GM21786 (cell line): ENCODE measurements around the gene NTF3.

Experiments used
- ATAC-seq: cut with Tn5 transposase; IDR thresholded peaks from one replicate; pipeline ENCODE4 v1.9.1; 2021; ENCODE audit not compliant: unreplicated experiment

NTF3 gene

DNA sequence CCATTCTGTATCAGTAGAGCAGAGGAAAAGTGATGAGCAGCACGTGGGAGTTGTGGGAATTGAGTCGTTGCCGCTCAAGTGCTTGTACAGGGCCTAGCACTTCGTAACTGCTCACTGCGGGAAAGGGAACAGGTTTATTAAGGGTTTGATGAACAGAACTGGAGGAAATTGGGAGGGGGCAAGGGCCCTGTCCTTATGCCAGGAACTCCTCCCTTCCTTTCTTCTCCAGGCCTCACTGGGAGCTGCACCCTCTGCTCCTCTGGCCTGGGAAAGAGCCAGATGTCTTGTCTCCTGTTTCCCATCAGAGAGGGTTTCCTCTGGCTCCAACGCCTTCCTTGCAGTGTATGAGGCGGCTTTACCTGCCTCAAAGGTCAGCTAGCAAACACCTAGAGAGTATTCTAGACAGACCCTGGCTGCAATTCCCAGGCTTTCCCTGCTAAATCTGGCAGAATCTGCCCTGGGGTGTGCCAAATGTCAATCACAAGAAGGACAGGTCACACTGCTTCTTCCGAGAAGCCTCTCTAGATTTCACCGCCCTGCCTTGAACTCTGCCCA is 78.4 kb downstream of the NTF3 start:
- ATAC-seq: no peak

DNA sequence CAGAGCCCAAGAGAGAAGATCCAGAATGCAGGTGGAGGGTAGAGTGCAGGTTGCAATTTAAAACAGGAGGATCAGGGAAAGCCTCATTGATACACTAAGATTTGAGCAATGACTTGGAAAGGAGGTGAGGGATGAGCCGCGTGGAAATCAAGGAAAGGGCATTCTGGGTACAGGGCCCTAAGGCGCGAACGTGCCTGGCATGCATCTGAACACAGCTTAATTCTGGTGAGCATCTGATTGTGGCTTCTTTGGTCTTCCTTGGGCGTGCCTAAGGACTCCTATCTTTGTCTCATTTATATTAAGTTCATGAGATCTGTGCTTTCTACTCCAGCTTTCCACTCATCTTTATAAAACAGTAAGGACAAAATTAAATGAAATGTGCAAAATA is 79.3 kb downstream of the NTF3 start:
- no peak for ATAC-seq

DNA sequence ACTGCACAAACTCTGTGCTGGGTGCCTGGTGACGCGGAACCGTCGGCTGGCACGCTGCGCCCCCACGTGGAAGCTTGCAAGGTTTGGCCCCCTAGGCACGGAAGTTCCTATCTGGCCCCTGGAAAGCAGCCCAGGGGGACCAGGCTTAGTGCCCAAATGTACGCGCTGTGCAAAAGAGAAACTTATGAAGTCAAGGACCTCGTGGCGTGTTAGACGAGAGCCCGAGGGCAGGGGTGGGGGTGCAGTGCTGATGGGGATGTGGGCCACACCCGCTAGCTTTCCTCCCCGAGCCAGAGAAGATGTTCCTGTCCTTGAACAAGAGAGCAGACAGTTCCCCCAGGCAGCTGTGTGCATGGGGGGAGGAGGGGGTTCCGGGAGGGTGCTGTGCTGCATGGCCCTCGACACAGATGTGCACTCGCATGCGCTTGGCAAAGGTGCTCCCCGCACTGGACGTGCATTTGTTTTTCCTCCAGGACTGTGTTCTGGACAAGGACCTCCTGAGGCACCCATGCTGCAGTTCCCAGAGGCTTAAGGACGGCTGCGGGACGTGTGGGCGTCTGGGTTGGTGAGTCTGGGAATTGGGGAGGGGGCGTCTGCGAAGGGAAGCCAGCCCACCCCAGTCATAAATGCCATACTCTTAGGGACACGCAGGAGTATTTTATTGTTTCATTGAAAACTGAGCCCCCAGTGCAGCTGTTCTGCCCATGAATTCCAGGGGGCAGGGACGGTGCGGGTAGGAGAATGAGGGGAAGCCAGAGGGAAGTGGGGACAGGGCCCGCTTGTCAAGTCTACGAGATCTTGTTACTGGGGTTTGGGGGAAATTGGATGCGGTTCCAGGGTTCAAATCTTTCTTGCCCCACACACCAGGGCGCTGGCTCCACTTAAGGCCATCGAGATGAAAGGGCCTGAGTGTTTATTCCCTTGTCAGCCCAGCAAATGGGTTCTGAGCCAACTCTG is 80.0 kb downstream of the NTF3 start:
- ATAC-seq: no peak

DNA sequence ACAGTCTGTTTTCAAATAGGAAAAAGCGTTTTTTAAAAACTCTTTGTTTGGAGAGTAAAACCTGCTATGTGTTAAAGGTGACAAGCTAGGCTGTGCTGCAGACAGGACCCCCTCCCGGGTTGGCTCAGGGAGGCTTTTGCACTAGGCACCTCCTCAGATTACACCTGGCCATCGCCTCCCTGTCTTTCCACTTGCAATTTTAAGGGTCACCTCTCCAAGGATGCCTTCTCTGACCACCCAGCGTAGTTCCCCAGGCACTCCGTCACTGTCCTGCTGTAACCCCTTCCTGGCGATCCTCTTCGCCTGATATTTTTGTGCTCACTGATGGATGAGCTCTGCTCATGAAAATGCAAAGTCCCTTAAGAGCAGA is 80.7 kb downstream of the NTF3 start:
- no peak for ATAC-seq

DNA sequence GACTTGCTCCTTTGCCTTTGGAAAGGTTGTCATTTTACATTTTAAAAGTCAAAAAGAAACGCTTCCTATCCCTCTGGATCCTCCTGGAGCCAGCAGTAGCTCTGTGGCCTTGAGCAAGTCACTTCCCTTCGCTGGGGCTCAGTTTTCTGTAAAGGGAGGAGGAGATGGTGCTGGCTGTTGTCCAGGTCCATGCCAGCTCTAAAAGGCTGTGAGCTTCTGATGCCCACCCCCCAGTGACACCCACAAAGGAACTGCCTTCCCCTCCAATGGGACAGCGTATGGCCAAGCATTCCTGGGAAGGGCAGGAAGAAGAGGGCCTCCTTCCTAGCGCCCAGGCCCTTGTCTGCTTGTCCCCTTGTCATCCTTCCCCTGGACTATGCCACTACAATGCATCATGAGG is 81.5 kb downstream of the NTF3 start:
- ATAC-seq: no peak

DNA sequence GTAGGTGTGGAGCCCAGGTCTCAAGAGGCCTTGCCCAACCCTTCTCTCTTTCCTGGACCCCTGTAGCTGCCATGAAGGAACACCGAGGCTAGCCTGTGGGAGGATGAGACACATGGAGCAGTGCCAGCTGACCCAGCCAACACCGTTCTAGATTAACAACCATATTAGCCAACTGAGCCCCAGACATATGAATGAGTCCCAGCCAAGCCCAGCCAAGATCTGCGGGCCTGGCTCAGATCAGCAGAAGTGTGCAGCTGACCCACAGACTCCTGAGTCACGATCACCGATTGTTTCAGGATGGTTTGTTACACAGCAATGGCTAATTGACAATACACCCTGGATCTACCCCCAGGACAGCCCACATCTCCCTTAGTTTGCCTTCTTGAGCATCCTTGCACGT is 82.1 kb downstream of the NTF3 start:
- ATAC-seq: no peak

DNA sequence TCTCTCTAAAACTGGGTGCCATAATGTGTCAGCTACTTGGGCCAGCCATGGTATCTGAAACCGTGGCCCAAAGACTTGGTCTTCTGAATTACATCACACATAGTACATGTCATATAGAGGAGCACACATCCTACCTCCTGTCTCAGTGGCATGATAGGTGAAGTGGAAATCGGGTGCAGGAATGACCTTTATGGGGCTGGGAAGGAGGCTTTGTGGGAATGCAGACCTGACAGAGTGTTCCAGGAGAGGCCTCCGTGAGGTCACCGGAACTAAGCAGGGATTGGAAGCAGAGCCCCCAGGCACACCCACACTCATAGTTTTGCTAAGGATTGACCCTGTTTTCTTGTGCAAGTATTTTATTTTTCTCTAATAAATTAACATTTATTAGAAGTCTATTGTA is 82.6 kb downstream of the NTF3 start:
- no peak for ATAC-seq

DNA sequence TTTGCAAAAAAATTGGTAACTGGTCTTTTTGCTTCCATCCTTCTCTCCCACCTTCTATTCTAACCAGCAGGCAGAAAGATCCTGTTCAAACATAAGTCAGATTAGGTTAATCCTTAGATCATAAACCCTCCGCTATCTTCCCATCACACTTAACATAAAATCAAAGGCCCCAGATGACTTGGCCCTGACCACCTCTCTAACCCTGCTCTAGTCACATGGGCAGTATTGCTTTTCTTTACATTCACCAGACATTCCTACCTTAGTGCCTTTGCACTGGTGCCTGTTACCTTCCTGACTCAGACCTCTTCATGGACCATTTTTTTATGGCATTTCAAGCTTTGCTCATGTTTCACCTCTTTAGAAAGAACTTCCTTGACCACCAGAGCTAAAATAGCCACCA is 83.5 kb downstream of the NTF3 start:
- ATAC-seq: no peak

DNA sequence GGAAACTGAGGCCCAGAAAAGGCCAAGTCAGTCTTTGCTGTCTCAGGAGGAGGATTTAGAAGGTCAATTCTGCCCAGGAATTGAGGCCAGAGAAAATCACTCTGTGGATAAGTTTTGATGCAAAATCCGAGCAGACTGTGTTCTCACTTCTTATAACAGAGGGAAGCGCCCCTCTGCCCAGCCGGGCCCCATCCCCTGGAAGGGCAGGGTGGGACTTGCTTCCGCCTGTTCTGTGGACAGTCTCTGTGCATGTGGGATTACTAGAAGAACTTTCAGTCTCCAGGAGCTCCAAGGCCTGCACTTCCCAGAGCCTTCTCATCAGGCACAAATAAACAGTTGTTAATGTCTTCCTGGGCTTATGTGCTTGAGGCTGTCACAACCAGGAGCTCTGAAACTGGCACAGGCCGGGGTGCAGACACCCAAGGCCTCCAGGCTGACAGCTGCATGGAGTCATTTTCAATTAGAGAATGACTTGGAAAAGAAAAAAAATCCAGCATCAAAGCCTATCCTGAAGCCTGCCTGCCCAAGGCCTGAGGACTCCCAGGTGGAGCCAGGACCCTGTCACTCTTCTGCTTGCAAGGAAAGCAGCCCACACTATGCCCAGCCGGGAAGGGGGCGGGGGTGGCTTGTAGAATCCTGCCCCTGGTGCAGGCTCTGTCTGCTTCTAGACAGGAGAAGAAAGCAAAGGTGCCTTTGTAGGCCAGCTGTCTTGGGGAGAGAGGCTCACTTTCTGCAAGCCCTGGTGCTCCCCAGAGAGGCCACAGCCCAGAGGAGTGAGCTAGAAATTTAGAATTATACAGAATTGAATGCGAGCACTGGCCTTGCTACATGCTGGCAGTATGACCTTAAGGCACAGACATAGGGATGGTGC is 84.7 kb downstream of the NTF3 start:
- ATAC-seq: no peak

DNA sequence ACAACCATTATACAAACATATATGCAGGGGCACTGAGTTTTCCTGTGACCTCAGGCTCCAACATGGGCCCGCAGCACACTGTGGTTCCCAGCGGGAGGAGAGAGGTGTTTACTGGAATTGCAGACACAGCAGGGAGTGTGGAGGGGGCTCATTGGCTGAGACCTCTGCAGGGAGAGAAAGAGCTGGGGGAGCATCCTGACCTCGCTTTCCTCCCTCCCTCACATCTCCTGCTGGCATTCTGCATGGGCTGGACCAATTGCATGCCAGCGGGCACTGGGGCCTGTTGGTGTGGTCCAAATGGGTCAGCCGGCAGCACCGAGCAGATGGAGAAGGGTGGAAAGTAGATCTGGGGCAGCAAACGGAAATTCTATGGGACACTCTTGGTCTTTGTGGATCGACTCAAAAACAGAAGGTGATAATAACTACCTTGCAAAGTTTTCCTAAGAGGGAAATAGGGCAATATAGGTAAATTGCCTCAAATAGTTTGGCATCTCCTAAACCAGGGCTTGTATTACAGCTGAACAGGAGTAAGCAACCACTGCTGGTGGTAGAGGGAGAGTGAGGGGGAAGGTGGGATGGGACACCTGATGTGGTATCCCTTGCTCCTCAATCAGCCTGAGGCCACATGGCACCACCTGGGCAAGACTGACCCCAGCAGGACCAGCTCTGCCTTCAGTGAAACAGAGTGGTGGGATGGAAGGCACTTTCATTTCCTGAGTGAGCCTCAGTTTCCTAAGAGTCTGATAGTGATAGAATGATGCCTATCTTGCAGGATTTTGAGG is 86.9 kb downstream of the NTF3 start:
- ATAC-seq: no peak

DNA sequence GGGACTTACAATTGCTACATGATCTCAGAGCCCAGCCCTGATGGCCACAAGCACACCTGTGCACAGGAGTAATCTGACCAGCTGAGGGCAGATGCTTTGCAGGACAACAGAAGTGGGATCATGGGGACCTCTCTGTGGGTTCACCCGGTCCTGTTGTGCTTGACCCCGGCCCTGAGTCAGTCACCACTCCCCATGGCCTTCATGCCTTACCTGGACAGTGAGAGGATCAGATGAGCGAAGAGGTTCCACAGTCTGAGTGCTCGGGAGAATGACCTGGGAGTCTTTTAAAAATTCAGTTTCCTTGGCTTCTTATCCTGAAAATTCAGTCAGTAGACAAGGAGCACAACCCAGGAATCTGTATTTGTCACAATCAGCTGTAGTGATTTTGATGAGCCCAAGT is 88.1 kb downstream of the NTF3 start:
- no peak for ATAC-seq

DNA sequence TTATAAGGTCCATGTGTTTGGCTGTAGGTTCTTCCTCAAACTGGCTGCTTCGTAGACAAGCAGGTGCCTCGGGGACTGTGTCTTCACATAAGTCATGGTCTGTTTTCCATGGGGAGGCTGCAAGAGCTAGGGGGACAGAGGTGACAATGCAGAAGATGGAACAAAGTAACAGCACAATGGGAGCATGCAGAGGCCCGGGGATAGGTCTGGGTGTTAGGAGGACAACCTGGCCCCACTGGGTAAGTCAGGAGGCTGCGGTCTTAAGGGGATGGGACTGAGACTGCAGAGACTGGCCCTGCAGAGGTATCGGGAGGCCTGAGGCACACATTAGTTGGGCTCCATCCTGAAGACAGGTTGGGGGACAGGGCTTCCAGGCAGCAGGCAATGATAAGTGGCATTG is 88.9 kb downstream of the NTF3 start:
- no peak for ATAC-seq

DNA sequence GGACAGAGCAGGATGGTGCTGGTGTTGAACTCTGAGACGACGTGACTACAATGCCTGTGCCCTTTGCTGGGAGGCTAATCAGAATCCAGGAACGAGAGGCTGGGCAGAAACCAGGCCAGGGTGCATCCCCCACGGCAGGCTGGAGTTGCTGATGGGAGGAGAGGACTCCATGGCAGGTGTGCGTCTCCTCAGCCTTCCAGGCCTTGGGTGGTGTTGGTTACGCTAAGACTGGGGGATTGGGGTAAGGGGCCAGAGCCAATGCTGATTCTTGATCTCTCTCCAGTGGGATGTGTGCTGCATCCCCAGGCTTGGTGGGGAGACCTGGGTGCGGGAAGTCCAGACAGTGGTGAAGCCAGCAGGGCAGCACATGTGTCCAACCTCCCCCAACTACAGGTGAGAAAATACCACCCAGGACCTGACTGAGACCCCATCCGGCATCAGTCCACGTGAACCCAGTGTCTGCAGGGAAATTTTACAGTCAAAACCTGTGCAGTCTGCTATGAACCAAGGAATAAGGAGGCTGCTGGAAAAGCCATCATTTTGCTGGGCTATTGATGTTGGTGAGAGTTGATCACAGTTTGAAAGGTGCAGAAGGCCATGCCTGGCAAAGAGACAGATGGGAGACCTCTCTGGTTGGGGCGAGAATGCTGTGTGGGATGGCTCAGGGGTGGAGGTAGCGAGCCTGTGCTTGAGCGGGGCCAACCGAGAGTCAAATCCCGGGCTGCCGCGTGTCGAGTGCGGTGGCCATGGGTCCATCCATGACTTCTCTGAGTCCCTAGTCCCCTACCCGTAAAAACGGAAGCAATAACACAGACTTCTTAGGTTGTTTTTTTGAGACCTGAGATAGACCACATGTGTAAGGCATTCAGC is 89.8 kb downstream of the NTF3 start:
- no peak for ATAC-seq

DNA sequence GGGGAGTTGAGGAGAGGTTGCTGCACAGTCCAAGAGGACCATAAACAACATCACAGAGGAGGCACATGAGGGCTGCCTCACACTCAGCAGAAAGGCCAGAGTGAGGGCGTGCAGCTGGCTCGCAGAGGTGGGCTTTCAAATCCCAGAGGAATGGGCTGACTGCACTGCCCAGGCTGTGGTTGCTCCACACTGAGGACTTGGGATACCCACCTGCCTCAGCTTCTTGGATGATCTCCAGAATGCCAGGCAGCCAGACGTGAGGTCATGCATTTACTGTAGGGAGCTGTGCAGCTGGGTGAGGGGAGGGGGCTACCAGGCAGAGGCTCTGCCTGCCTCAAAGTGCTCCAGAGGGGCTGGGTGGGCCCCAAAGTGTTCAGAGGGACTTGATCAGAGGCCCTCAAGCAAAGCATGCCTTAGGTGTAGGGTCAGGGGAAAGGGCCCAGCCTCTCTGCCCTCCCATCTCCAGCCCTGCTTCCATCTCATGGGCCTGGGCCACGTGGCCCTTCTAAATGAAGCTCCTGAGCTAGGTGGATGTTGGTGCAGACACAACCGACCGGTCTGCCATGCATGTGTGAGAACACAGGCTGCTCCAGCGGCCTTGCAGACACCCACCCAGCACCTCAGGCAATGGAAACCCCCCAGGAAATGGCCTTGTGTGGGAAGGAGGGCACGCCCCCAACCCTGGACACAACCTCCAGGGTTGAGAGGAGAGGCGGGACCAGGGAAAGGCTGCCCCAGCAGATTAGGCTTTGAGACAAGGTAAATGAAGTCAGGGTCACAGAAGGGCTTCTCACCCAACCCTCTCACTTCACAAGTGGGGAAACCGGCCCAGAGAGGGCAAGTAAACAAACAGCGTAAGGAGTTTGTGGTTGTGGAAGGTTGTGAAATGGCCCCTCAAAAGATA is 90.8 kb downstream of the NTF3 start:
- ATAC-seq: no peak

DNA sequence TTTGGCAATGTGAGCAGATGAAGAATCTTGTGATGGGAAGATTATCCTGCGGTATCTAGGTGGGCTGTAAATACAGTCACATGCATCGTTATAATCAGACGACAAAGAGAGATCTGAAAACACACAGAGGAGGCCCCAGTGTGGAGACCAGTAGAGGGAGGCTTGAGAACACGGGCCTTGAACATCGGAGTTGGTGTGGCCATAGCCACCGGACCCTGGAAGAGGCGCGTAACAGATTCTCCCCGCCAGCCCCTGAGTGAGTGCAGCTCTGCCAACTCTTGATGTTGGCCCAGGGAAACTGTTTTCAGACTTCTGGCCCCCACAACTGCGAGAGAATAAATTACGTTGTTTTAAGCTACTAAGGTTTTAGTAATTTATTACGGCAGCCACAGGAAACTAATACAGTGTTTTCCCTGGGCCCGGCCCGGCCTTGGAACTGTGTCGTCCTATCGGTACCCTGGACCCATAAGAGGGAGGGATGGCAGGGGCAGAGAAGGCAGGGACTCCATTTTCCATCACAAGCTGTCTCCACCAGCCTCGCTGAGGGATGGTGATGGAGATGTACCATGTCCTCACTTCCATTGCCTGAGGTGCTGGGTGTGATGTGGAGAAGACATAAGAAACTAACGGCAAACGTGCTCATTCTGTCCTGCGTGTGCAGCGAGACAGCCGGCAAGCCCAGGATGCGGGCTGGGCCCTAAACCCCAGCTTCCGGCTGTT is 91.6 kb downstream of the NTF3 start:
- no peak for ATAC-seq

DNA sequence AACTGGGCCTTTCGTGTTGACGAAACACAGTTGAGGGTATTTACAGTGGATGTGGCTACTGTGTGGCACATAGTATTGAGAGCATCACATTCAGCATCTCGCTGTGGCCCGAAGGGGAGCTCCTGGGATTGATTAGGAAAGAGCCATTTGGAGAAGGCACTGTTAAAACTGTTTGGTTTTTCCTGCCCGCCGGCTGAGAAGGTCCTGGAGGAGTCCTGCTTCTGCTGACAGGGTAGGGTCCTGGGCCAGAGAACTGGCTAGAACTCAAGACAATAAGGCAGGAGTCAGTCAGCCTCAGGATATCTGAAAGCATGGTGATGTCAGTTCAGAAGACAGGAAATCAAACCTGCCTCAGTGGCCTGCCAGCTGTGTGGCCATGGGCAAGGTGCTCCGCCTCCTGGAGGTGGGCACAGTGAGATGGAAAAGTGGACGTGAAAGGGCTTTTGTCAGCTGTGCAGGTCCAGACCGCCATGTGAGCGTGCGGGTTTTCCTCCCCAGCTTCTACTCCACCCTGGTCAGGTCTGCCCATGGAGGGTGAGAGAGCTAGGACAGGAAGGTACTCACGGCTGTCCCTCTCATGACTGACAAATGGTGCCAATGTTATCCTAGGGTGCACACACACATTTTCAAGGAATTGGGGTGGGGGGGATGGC is 92.3 kb downstream of the NTF3 start:
- ATAC-seq: no peak

DNA sequence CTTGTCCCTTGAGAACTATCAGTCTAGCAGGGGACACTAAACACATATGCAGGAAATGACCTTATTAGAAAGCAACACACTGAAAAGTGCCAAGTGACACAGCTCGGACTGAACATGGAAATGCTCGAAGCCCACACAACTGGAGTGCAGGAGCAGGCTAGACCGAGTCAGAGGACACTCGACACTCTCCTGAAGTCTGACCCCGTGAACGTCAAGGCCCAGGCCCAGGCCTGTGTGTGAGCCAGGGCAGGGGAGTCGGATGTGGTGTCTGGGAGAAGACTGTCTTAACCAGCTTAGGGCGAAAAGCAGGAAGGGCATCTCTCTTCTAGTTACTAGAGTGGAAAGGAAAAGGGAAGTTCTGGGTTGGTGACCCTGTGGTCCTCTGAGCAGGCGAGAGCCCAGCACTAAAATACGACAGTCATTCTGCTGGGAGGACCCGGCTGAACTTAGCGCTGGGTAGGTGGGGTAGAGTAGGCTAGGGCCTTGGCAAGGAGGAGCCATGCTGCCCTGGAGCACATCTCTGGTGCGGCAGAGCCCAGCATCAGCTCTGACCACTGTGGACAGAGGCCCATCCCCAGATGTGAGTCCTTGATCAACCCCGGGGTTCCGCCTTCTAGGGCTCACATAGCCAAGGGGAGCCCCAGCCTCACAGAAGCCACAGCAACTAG is 93.0 kb downstream of the NTF3 start:
- ATAC-seq: no peak
